PC-3 (cell line): ENCODE data around the gene OR56A1. TPM values are rescaled to one million over a fixed set of nuclear protein-coding genes. Genes with fewer than 3 reads are reported as not detected.

ENCODE experiments used
- ATAC-seq: fragments of 200-7000 bp; cut with Tn5 transposase; 2 replicates; pipeline ENCODE4 v1.9.1; 2020; ENCODE audit warnings: mild to moderate bottlenecking, moderate library complexity
- BruUV-seq: library from RNA; stranded (reverse); fragments of 400-500 nt; replicated peaks from 2 replicates; lab custom pipeline; 2021; lab: Mats Ljungman, UMichigan
- CTCF ChIA-PET: fragments of 300-600 bp; sonication (Branson Sonifier 250); formaldehyde crosslinking; loops from one replicate; lab custom pipeline; 2022; ENCODE audit warnings: antibody characterized with exemption; lab: Charles Lee
- POLR2A ChIA-PET: fragments of 300-600 bp; sonication (Branson Sonifier 250); formaldehyde crosslinking; loops from one replicate; lab custom pipeline; 2022; ENCODE audit warnings: antibody characterized with exemption; ENCODE audit not compliant: unreplicated experiment; lab: Charles Lee
- DNase-seq: peaks from one replicate; pipeline ENCODE4 v3.0.0-alpha.2; 2015
- H2AFZ ChIP-seq: fragments of 300-600 bp; sonication (generic); 2 replicates; pipeline ENCODE4 v1.6.0; 2016; ENCODE audit warnings: antibody characterized with exemption, low read length
- H3F3A ChIP-seq: fragments of 300-600 bp; sonication (generic); one replicate; pipeline ENCODE4 v1.6.0; 2017; ENCODE audit warnings: antibody characterized with exemption, low read length, control low read depth, mild to moderate bottlenecking; ENCODE audit not compliant: unreplicated experiment
- H3K27ac ChIP-seq: fragments of 300-600 bp; sonication (generic); 2 replicates; pipeline ENCODE4 v1.5.1; 2016; ENCODE audit warnings: mild to moderate bottlenecking, low read length
- H3K27me3 ChIP-seq: fragments of 300-600 bp; sonication (generic); 2 replicates; pipeline ENCODE4 v1.6.1; 2016; ENCODE audit warnings: low read length, mixed read lengths
- H3K36me3 ChIP-seq: fragments of 300-600 bp; sonication (generic); 2 replicates; pipeline ENCODE4 v1.6.1; 2016; ENCODE audit warnings: low read depth, mixed run types, low read length, mixed read lengths
- H3K4me1 ChIP-seq: fragments of 300-600 bp; sonication (generic); 2 replicates; pipeline ENCODE4 v1.5.1; 2016; ENCODE audit warnings: low read length; ENCODE audit not compliant: insufficient read depth
- H3K4me2 ChIP-seq: fragments of 300-600 bp; sonication (generic); 2 replicates; pipeline ENCODE4 v1.6.0; 2016; ENCODE audit warnings: low read length
- H3K4me3 ChIP-seq: fragments of 300-600 bp; sonication (generic); 2 replicates; pipeline ENCODE4 v1.5.1; 2016; ENCODE audit warnings: mild to moderate bottlenecking, low read length, mixed read lengths
- H3K79me2 ChIP-seq: fragments of 300-600 bp; sonication (generic); 2 replicates; pipeline ENCODE4 v1.6.1; 2017; ENCODE audit warnings: low read length, mixed read lengths
- H3K9ac ChIP-seq: fragments of 300-600 bp; sonication (generic); 2 replicates; pipeline ENCODE4 v1.6.0; 2016; ENCODE audit warnings: mild to moderate bottlenecking, low read length
- H3K9me2 ChIP-seq: fragments of 300-600 bp; sonication (generic); replicated peaks from 2 replicates; pipeline ENCODE4 v1.6.1; 2016; ENCODE audit warnings: mixed run types, low read length, mixed read lengths
- H3K9me3 ChIP-seq: fragments of 300-600 bp; sonication (generic); 2 replicates; pipeline ENCODE4 v1.6.1; 2016; ENCODE audit warnings: low read length, mixed read lengths
- H4K20me1 ChIP-seq: fragments of 300-600 bp; sonication (generic); 2 replicates; pipeline ENCODE4 v1.6.1; 2016; ENCODE audit warnings: low read length, mixed read lengths
- EZH2 ChIP-seq: fragments of 300-600 bp; sonication (generic); IDR thresholded peaks from one replicate; pipeline ENCODE4 v1.6.1; 2017; ENCODE audit warnings: antibody characterized with exemption, mild to moderate bottlenecking, low read length; ENCODE audit not compliant: unreplicated experiment
- intact Hi-C: fragments of 100-400 bp; cut with micrococcal nuclease; formaldehyde crosslinking; loops from 2 replicates; pipeline ENCODE4 v1.9.0; 2023
- total RNA-seq: library from RNA; depleted of rRNA; stranded (reverse); fragments of >200 nt; gene quantifications from 2 replicates; pipeline ENCODE4 v1.2.3, GENCODE V29; 2014; rRNA removed

Gene OR56A1
- total RNA-seq, 1 experiment from 2014 or later, result not detected

DNA sequence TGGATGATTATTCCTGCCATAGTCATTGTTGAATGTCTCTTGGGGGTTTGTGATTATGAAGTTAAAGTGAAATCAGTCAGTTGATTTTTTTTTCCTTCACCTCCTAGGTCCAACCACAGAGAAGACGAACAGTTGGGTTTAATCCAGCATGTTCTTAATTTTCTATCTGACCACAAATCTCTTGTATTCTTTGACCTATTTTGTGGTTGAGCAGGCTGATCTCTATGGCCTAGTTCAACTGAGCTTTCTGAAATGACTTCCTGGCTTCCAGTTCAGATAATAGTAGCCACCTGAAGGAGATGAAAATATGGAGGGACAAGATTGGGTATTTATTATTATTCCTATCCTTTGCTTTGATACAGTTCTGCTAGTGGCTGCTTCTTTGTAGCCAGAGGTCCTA, 57.0 kb downstream of the OR56A1 start:
- Histone ChIP-seq H3K9me3 (no peaks in the 10 kb centered on the region), H3K36me3 (no peaks in the 10 kb centered on the region), H3K27ac (no peak overlapping the region), H3K4me1 (no peaks in the 10 kb centered on the region), H3K4me2 (no peak overlapping the region), H3K9me2 (no peaks in the 10 kb centered on the region), H3K9ac (no peak overlapping the region), H3K79me2 (no peaks in the 10 kb centered on the region), H2AFZ (no peak overlapping the region), H4K20me1 (no peaks in the 10 kb centered on the region), H3F3A (no peaks in the 10 kb centered on the region), H3K27me3 (no peaks in the 10 kb centered on the region), H3K4me3 (no peak overlapping the region)
- no peak for ATAC-seq
- POLR2A ChIA-PET, result no interaction called here
- TF ChIP-seq EZH2, result no peak
- no peak for DNase-seq
- BruUV-seq, result no TSS peak
- CTCF ChIA-PET, result no interaction called here
- intact Hi-C loops, result no loop called here

Other genes starting within 250 kb of the OR56A1 start
- not detected in 2 replicates for gene OR52N5, start 247.4 kb downstream of the OR56A1 start, total RNA-seq
- gene OR52N1, start 239.5 kb downstream of the OR56A1 start, total RNA-seq, result not detected in 2 replicates
- not detected in 2 replicates for gene OR52N2, start 221.8 kb downstream of the OR56A1 start, total RNA-seq
- not detected in 2 replicates for gene OR52E6, start 188.9 kb downstream of the OR56A1 start, total RNA-seq
- not detected in 2 replicates for gene OR52E8, start 173.1 kb downstream of the OR56A1 start, total RNA-seq
- gene OR52E4, start 150.1 kb downstream of the OR56A1 start, total RNA-seq, result not detected in 2 replicates
- gene OR52E5, start 137.6 kb downstream of the OR56A1 start, total RNA-seq, result not detected in 2 replicates
- gene OR56A3, start 88.5 kb downstream of the OR56A1 start, total RNA-seq, result not detected in 2 replicates
- not detected in 2 replicates for gene OR56A5, start 62.3 kb downstream of the OR56A1 start, total RNA-seq
- not detected in 2 replicates for gene OR52L1, start 43.8 kb downstream of the OR56A1 start, total RNA-seq
- not detected in 2 replicates for gene OR56A4, start 23.8 kb downstream of the OR56A1 start, total RNA-seq
- gene OR56B4, start 76.9 kb upstream of the OR56A1 start, total RNA-seq, result not detected in 2 replicates
- gene OR52B2, start 139.6 kb upstream of the OR56A1 start, total RNA-seq, result not detected in 2 replicates
- not detected in 2 replicates for gene OR52W1, start 168.5 kb upstream of the OR56A1 start, total RNA-seq
- not detected in 2 replicates for gene C11orf42, start 174.8 kb upstream of the OR56A1 start, total RNA-seq
- gene FHIP1B, start 203.9 kb upstream of the OR56A1 start, total RNA-seq, result 23.3 and 30.4 TPM in 2 replicates
- 0.51 TPM in 1 of 2 replicates, not detected in the other for gene CNGA4, start 208.3 kb upstream of the OR56A1 start, total RNA-seq
- gene CCKBR, start 229.1 kb upstream of the OR56A1 start, total RNA-seq, result not detected in 2 replicates